NOMO-1 treated with DMSO at 0.1 percent for 48 hours (cell line): Measurements from ENCODE around the gene PLK3.
A peak's percentile ranks its signal among the peaks of the same experiment; 100 is the strongest.
"Not testable (repeated sequence)": the region's sequence is repeated elsewhere in the genome, so short reads cannot be mapped to it uniquely, and the experiment has no call there.

ENCODE experiments used
- DNase-seq: peaks from one replicate; lab custom pipeline; 2025; ENCODE audit not compliant: unreplicated experiment; lab: John Stamatoyannopoulos, UW

The PLK3 gene

DNA sequence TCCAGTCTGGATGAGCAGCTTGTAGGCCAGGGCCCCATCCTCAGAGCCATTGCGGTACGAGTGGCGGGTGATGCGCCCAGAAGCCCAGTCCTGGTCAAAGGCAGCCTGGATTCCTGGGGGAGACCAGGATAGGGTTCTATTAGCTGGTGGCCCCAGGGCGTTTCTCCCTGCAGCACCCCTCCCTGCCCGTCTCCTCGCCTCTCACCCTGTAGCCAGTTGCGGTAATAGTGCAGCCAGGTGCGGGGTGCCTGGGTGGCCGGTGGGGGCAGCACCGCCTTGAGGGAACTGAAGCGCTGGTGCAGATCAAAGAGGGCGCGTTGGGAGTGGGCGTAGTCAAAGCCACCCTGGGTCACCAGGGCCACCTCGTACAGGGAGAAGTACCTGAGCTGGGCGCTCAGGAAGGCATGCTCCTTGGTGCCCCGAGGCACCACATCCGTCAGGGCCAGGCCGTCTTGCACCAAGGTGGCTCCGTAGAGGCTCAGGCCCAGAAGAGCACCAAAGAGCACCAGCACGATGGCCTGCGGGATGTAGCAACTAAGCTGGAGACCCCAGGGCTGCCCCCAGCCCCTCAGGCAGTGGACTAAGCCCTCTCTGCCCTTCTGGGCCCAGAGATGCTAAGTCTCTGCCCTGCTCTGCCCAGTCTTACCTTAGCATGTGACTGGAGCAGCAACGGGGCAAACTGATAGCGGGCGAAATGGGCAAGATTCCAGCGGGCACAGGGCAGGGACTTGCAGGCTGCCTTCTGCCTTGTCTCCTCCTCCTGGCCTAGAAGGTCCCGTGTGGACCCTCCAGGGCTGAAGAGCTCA, 27.2 kb downstream of the PLK3 start:
- no peak for DNase-seq

DNA sequence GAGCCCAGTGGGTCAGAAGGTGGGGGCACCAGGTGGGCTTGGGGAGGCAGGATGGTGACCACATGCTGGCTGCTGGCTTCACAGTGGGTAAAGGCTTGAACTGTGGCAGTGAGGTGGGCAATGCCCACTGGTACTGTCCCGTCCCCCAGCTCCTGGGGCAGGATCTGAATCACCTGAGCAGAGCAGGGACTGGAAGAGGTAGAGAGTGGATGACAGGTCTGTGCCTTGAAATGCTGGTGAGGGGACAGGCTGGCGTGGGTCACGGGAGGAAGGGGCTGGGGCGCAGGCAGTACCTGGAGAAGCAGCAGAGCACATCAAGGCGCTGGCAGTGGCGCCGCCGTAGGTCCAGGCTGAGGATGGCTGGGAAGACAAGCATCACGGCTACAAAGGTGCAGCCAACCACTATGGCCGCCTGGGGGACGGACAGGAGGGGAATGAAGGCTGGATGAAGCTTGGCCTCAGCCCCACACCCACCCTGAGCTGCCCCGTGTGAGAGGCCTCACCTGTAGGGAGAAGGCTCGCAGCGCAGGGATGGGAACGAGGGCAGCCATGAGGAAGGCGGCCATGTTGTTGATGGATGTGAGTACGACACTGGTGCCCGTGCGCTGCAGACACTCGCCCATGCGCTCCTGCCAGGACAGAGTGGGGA, 27.9 kb downstream of the PLK3 start:
- DNase-seq = no peak

DNA sequence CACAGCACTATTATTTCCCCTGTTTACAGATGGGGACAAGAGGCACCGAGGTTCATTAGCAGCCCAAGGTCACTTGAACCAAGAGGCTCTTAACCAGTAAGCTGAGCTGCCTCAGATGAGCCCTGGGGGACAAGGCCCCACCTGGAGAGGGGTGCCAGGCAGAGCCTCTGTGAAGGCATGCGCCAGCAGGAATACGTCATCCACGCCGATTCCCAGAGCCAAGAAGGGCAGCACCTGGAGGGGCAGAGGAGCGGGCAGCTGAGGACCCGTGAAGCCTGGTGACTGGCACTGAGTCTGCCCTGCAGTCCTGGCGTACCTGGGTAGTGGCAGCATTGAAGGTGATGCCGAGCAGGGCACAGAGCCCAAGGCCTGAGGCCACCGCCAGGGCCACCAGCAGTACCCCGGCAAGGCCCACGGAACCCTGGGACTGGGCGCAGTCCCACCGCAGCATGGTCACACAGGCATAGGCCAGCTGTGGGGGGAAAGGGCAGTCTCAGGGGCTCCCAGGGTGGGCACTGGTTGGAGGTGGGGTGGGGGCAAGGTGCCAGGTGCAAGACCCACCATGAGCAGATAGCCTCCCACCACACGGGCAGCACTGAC, 28.8 kb downstream of the PLK3 start:
- DNase-seq = no peak

DNA sequence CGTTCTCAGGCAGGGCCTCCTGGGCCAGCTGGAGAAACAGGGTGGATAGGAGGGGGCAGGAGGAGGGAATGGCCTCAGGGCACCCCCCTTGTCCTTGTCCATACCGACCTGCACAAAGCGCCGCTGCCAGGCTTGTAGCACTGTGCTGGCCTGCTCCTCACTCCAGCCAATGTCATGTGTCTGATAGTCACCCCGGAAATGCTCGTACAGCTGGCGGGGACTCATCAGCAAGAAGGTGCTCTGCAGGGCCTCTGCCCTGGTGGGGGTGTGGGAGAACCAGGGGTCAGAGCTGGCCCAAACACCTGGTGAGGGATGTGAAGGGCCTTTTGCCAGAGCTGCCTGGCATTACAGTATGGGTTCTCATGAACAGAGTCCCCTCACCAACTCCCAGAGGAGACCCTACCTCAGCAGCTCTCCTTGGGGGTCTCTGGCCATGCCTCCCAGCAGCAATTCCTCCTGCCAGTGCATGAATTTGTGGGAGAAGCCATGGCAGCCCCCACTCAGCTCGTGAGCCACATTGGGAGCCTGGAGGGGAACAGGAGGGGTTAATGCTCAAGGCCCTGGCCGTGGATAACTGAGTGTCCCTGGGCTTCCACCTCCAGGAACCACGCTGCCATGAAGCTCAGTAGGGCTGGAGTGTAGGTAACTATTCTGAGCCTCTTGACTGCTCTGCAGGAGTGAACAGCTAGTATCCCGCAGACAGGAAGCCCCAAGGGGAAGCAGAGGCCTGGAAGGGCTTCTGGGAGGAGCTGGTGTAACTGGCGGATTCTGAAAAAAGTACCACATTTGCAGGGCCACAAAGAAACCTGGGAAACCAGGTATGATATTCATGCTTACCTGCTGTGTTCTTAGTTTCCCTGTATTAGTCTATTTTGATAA, 29.6 kb downstream of the PLK3 start:
- DNase-seq = no peak

DNA sequence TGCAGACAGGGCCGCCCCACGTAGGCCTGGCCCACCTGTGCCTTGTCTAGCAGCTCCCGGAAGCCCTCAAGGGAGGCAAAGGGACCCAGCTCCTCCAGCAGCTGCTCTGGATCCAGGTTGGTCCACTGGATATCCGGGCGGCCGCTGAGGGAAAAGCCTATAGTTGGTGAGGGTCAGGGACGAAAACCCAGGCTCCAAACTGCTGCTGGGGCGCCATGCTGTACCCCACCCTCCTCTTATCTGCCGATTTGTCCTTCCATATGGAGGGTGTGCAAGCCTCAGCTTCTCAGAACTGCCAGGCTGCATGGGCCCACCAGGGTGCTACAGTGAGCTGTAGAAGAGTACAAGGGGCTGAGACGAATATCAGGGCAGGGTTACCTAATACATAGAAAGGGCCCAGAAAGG, 30.7 kb downstream of the PLK3 start:
- no peak for DNase-seq

DNA sequence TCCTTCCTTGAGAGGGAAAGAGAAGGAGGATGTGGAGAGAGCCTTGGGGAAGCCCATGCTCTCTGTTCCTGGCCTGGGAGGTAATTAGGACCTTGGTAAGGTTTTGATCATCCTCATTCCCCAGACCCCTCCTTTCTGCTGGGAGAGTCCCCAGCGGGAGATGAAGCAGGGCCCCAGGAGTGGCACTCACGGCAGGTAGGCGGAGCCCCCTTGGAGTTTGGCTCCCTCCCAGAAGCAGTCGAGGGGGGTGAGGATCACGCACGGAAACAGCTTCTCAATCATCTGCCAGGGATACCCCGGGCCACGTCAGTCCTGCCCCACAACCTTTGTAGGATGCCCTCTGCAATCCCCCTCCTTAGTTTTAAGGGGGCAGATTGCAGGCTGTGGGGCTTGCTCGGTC, 31.3 kb downstream of the PLK3 start:
- DNase-seq = no peak

DNA sequence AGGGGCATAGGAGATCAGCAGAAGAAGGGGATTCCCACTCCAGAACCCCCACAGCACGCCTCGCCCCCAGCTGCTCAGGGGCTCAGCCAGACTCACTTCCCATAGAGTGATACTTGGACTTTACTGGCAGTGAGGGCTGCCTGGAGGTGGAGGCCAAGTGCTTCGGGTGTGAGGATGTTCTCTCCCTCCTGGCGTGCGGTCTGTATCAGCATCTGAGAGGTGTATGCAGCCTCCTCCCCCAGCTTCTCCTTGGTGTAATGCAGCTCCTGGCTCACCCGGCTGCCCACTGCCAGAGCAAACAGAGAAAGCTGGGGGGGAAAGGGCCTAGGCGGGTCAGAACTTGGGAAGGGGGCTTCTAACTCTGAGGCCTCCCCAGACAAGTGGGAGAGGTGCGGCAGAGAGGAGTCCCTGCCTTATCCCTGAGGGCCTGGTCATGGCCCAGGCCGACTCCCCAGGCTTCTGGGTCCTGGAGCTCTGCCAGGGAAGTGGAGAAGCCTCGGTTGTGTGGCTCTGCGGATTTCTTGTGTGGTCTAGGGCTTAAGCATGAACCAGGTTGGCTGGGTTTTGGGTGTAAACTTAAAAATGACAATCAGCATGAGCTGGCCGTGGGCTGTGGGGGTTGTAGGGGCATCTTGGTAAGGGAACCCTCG, 32.0 kb downstream of the PLK3 start:
- DNase-seq = no peak

DNA sequence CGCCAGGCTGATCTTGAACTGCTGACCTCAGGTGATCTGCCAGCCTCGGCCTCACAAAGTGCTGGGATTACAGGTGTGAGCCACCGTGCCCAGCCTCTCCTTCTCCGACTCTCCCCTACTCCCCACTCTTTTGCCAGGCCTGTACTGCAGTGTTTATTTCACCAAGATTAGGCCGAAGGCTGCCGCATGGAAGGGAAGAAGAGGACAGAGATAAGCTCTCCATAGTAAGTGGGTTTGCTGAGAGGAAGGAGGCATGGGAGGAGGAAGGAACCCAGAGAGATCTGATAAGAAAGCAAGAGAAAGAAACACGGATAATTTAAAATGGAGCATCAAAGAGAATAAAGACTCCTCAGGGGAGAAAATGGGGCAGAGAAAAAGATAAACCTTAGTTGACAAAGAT, 34.2 kb downstream of the PLK3 start:
- DNase-seq = no peak

DNA sequence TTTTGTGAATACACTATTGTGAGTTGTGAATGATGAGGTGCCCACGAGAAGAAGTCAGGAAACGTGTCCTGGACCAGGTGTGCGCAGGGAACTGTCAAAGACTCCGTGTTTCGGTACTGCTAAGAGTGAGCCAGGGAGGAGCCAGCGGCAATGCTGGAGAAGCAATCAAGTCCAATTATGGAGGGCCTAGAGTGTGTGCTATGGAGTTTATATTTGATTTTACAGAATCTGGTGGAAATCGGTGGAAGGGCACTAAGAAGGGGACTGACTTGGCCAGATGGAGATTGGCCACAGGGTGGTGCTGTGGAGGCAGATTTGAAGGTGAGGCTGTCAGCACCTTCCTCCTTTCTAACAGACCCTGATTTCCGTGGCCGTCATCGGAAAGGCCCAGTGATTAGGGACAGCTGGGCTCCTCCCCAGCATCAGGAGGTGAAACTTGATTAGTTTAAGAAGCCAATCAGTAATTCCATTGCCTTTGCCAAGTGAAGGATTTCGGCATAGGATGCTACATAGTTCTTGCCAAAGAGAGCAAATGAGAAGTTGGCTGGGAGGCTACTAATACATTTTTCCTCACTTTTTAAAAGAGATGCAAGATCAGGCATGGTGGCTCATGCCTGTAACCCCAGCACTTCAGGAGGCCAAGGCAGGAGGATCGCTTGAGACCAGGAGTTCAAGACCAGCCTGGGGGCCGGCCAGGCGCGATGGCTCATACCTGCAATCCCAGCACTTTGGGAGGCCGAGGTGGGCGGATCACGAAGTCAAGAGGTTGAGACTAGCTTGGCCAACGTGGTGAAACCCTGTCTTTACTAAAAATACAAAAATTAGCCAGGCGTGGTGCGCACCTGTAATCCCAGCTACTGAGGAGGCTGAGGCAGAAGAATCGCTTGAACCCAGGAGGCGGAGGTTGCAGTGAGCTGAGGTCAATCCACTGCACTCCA, 35.8 kb downstream of the PLK3 start:
- DNase-seq = peak; percentile 82

DNA sequence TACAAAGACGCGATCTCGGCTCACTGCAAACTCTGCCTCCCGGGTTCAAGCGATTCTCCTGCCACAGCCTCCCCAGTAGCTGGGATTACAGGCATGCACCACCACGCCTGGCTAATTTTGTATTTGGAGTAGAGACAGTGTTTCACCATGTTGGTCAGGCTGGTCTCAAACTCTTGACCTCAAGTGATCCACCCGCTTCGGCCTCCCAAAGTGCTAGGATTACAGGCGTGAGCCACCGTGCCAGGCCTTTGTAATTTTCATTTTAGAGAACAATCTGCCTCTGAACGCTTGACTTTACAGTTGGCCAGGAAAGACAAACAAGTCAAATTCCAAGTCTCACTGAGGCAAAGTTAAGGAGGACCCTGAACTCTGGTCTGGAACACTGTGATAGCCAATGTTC, 38.1 kb downstream of the PLK3 start:
- not testable (repeated sequence) for DNase-seq

DNA sequence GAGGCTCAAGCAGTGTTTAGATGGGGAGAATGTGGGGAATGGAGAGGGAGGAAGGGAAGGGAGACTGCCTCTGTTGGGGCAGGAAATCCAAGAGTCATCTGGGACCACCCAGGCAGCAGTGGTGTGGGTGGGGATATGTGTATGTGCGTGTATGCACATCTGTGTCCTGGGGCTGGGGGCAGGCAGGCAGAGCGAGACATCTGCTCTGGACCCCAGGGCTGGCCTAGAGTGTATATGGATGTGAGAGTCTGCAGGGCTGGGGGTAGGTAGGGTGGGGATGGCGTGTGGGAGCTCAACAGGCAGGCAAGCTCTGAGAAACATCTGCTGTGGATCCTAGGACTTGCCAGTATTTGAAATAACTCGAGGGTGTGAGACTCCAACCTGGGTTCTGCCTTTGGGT, 39.4 kb downstream of the PLK3 start:
- no peak for DNase-seq

DNA sequence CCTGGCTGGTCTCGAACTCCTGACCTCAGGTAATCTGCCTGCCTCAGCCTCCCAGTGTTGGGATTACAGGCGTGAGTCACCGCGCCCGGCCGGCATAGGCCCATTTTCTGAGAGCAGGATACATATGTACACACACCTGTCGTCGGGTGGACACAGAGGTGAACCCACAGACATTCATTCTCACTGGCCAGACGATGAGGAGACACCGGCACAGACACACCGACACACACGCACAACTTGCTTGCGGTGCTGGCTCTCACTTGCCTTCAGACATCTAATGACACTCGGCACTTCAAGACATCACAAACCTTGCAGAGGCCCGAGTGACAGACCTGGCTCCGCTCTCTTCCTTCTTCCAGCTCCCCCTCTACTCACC, 42.3 kb downstream of the PLK3 start:
- DNase-seq = no peak

DNA sequence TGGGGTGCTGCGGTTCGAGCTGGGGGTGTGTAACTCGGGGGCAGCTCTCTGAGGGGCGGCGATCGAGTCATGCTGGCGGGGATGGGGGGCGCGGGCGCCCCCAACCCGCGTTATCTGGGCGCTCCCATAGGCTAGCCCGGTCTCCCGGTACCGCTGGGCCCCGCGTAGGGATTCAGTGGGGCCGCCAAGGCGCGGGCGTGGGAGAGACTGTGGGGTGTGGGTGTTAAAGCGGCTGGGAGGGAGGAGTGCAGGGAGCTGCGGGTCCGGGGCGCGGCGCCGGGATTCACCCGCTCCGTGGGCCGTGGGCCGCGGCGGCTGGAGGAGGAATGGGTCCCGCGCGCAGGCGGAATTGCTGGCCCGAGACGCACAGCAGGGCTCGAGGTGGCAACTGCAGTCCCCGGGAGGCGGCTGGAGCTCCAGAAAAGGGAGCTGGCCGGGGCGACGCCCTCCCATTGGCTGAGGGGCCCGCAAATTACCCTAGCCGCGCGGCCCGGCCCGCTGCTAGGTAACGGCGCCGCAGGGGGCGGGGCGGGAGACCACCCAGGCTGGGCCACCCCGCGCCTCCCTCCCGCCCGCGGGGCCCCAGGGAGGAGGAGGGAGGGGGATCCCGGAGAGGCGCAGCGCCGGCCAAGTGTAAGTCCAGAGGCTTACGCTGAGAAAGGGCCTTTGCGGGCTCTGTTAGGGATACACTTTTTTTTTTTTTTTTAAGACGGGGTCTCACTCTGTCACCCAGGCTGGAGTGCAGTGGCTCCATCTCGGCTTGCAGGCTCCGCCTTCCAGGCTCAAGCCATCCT, 42.9 kb downstream of the PLK3 start, which contains the start of gene PTCH2:
TSS of gene PTCH2 (minus strand) at position 392 of the 794 bp plus-strand sequence. CDS start at position 71, 321 bp downstream.
- DNase-seq = peak; percentile 32

DNA sequence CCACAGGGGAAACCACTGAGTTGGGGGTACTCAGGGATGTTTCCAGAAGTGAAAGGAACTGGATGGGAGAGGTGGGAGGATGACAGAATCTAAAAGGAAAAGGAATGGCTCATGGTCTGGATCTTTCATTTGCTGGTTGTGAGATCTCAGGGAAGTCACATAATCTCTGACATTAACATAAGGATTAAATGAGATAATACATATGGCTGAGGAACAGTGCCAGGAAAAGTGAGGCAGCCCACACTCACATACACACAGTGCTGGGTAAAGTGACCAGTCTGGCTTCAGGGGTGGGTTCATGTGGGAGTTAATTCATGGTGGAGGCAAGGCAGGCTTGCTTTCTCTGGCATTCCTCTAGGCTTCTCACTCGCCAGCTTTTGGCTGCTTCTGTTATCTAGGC, 46.8 kb downstream of the PLK3 start:
- DNase-seq = no peak

DNA sequence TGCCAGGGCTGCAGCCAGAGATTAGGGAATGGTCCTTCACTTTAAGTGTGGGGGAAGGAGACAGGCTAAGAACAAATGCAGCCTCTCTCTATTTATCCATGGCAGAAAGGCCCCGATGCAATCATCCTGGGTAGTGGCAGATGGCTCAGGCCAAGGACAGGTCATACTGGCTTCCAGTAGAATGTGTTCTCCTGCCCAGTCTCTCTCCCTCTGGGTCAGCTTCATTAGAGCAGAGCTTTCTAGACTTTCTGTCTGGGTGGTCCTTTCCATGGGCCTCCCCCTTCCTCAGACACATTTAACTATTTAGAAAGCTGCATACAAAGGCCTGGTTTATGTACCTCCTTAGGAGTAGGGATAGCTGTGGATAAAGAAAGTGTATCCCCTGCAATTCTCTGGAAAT, 47.7 kb downstream of the PLK3 start:
- DNase-seq = no peak

DNA sequence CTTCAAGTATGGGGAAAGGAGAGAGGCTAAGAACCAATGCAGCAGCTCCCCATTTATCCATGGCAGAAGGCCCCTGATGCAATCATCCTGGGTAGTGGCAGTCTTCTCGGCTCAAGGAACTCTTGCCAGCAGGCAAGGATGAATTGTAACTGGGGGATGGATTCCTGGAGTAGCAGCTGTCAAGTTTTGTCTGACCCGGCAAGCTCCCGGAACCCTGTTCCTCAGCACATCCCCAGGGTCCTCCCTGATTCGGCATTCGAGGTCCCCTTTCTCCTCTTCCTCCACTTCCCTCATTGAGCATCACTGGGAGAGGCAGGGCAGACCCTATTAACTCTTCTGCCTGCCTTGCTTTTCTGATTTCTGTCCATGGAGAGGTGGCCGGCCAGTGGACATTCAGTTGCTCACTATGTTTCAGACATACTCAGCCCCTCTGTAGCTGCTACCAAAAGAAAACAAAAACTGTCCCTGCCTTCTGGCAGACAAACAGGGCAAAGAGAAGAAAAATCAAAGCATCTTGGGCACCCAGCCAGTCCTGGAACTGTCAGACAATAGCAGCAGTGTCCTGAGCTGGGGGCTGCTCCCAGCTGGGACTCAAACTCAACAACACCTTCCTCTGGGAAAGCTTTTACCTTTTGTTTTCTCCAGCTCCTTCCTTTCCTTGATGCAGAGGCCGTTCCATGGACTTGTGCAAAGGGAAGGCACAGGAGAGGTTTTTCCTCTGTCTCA, 48.4 kb downstream of the PLK3 start:
- DNase-seq = no peak

DNA sequence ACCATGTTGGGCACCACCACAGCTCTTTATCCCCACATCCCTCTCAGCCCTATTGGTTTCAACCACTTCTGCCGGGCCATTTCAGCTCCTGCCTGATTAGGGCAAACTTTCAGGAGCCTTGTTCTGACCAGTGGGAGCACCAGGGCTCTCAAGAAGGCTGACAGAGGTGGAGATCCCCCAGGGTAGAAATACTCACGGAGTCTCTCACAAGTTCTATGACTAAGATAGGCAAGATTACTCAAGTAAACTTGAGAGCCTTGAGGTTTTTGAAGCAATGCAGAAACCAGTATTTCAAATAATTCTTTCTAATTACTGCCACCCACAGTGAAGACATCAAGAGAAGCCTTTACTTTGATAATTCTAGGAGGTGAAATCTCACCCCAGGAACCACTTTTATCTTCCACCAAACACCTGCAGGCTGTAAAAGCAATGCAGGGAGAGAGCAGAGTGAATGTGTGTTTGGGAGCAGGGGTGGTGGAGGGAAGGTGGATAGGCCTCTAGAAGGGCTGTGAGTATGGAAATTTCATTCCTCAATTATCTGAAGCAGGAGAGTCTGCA, 49.5 kb downstream of the PLK3 start:
- DNase-seq = no peak

DNA sequence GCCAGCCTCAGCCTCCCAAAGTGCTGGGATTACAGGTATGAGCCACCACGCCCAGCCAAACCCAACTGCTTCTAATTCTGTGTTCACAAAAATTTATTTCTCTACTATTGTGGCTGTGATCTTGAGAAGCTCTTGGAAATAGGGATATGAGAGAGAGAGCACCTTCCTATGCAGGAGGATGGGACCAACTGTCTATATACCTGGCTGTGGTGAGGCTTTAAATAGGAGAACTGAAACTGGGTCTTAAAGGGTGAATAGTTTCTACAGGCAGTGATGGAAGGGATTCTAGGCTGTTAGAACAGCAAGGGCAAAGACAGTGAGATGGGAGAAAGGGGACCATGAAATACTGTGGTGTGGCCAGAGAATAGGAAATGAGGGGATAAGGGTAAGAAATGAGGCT, 51.1 kb downstream of the PLK3 start:
- no peak for DNase-seq
